Measurements from ENCODE around the gene LRP8.

LRP8 gene

GRCh38 chr1:53237638-53238037, 90.2 kb downstream of the LRP8 start:
- in situ Hi-C loops (cut with HindIII; ENCODE audit: low sequenced_read_pairs), result no loop called here
- no peak for TF ChIP-seq CTCF (IDR thresholded peaks at IDR 0.05; ENCODE audit: low read depth, low read length, missing control alignments)
- peak overlapping the region; percentile 89 for H3K4me3 ChIP-seq (ENCODE audit: low read depth, low read length)
- no peak for DNase-seq (ENCODE audit: low read depth)

- no peak for DNase-seq (ENCODE audit: low read depth)
- TF ChIP-seq CTCF (IDR thresholded peaks at IDR 0.05; ENCODE audit: low read depth, low read length, missing control alignments), result no peak
- in situ Hi-C loops (cut with HindIII; ENCODE audit: low sequenced_read_pairs), result no loop called here
- H3K4me3 ChIP-seq (ENCODE audit: low read depth, low read length), result peak overlapping the region; percentile 84
Observed at GRCh38 chr1:53220962-53221286, 106.9 kb downstream of the LRP8 start.

- in situ Hi-C loops (cut with HindIII; ENCODE audit: low sequenced_read_pairs), result no loop called here
- DNase-seq (ENCODE audit: low read depth), result peak; percentile 59
- TF ChIP-seq CTCF (IDR thresholded peaks at IDR 0.05; ENCODE audit: low read depth, low read length, missing control alignments), result no peak
- peak within 1 kb of the TSS; percentile 84 for H3K4me3 ChIP-seq (ENCODE audit: low read depth, low read length)
Observed at GRCh38 chr1:53220171-53220961, 107.5 kb downstream of the LRP8 start, which contains the start of gene CZIB. TSS of gene CZIB (minus strand) at chr1:53220634. CDS start at chr1:53220575, 59 bp downstream.

- in situ Hi-C loops (cut with HindIII; ENCODE audit: low sequenced_read_pairs), result no loop called here
- no peak for TF ChIP-seq CTCF (IDR thresholded peaks at IDR 0.05; ENCODE audit: low read depth, low read length, missing control alignments)
- DNase-seq (ENCODE audit: low read depth), result no peak
- peak overlapping the region; percentile 84 for H3K4me3 ChIP-seq (ENCODE audit: low read depth, low read length)
Observed at GRCh38 chr1:53219711-53220110, 108.2 kb downstream of the LRP8 start.

GRCh38 chr1:53218201-53218600, 109.7 kb downstream of the LRP8 start:
- DNase-seq (ENCODE audit: low read depth), result no peak
- no peak overlapping the region for H3K4me3 ChIP-seq (ENCODE audit: low read depth, low read length)
- in situ Hi-C loops (cut with HindIII; ENCODE audit: low sequenced_read_pairs), result no loop called here
- TF ChIP-seq CTCF (IDR thresholded peaks at IDR 0.05; ENCODE audit: low read depth, low read length, missing control alignments), result no peak

- no peak overlapping the region for H3K4me3 ChIP-seq (ENCODE audit: low read depth, low read length)
- in situ Hi-C loops (cut with HindIII; ENCODE audit: low sequenced_read_pairs), result no loop called here
- no peak for DNase-seq (ENCODE audit: low read depth)
- no peak for TF ChIP-seq CTCF (IDR thresholded peaks at IDR 0.05; ENCODE audit: low read depth, low read length, missing control alignments)
Observed at GRCh38 chr1:53214376-53214940, 113.4 kb downstream of the LRP8 start.

All from astrocyte of the cerebellum (primary cell).